ENCODE measurements around the gene CCN2. TPM values are rescaled to one million over a fixed set of nuclear protein-coding genes. Genes with fewer than 3 reads are reported as not detected.

Gene CCN2
- total RNA-seq, 1 experiment from 2014 or later = 3.1 TPM

GRCh38 chr6:131980338-131980790, 29.2 kb upstream of the CCN2 start:
- POLR2A ChIA-PET = no interaction called here
- H2AFZ ChIP-seq (ENCODE audit: low read depth, low read length, poor library complexity, severe bottlenecking) = no peak overlapping the region
- H3K27me3 ChIP-seq (ENCODE audit: insufficient read depth, low read length) = no peaks in the 10 kb centered on the region
- H3K4me1 ChIP-seq (ENCODE audit: control insufficient read depth in 1 of 2, insufficient read depth in 2 of 2, low read length in 2 of 2) = no peaks in the 10 kb centered on the region
- RAD21 ChIA-PET (ENCODE audit: low non-redundant PET in 1 of 2, low total read pairs in 2 of 2, uncharacterized antibody in 2 of 2, unreplicated experiment in 2 of 2) = no interaction called here
- H3K36me3 ChIP-seq (ENCODE audit: control insufficient read depth in 1 of 2, insufficient read depth in 2 of 2, low read length in 2 of 2) = no peaks in the 10 kb centered on the region
- TF ChIP-seq EGR1 (IDR thresholded peaks at IDR 0.05; ENCODE audit: low read depth) = no peak
- TF ChIP-seq CBX3 (IDR thresholded peaks at IDR 0.05; ENCODE audit: low read depth) = no peak
- no peak for TF ChIP-seq SIN3A (IDR thresholded peaks at IDR 0.05; ENCODE audit: low read depth)
- no peak for TF ChIP-seq ZFX (IDR thresholded peaks at IDR 0.05)
- TF ChIP-seq ELF1 (IDR thresholded peaks at IDR 0.05; ENCODE audit: borderline replicate concordance, low read depth) = no peak
- no peak for TF ChIP-seq ATF3 (IDR thresholded peaks at IDR 0.05)
- TF ChIP-seq CEBPB (IDR thresholded peaks at IDR 0.05; ENCODE audit: low read depth) = no peak
- TF ChIP-seq POLR2A (IDR thresholded peaks at IDR 0.05; ENCODE audit: borderline replicate concordance, extremely low read depth, insufficient read depth, insufficient read length) = no peak
- no peak for TF ChIP-seq EZH2phosphoT487 (IDR thresholded peaks at IDR 0.05; ENCODE audit: borderline replicate concordance)
- no peak for TF ChIP-seq TCF7L2 (IDR thresholded peaks at IDR 0.05; ENCODE audit: borderline replicate concordance, extremely low read depth, insufficient read depth, insufficient read length)
- TF ChIP-seq MAX (IDR thresholded peaks at IDR 0.05) = no peak
- TF ChIP-seq SRF (IDR thresholded peaks at IDR 0.05; ENCODE audit: low read depth) = no peak
- TF ChIP-seq EZH2 (IDR thresholded peaks at IDR 0.05) = no peak
- CTCF ChIA-PET = no interaction called here
- H4K20me1 ChIP-seq (ENCODE audit: insufficient read depth) = no peaks in the 10 kb centered on the region
- no peak overlapping the region for H3K9ac ChIP-seq (ENCODE audit: low read length)
- intact Hi-C loops (cut with micrococcal nuclease) = no loop called here
- H3K4me2 ChIP-seq (ENCODE audit: low read length) = no peak overlapping the region
- H3K9me2 ChIP-seq (ENCODE audit: insufficient read depth) = no peaks in the 10 kb centered on the region
- no peaks in the 10 kb centered on the region for H3K79me2 ChIP-seq (ENCODE audit: insufficient read depth, low read length)
- no peaks in the 10 kb centered on the region for H3K9me3 ChIP-seq (ENCODE audit: control insufficient read depth in 1 of 2, insufficient read depth in 1 of 2, low read depth in 1 of 2, low read length in 2 of 2)
- no peak for DNase-seq (ENCODE audit: low read depth, low spot score)
- no TSS peak for BruUV-seq (replicated peaks)
- no peak overlapping the region for H3K4me3 ChIP-seq (replicated peaks in 1 of 2; ENCODE audit: low read depth in 1 of 2, low read length in 2 of 2)
- H3K27ac ChIP-seq (ENCODE audit: low read depth, low read length) = no peak overlapping the region
- no peak for ATAC-seq
